ENCODE measurements around the gene ZBTB7A.

DNA sequence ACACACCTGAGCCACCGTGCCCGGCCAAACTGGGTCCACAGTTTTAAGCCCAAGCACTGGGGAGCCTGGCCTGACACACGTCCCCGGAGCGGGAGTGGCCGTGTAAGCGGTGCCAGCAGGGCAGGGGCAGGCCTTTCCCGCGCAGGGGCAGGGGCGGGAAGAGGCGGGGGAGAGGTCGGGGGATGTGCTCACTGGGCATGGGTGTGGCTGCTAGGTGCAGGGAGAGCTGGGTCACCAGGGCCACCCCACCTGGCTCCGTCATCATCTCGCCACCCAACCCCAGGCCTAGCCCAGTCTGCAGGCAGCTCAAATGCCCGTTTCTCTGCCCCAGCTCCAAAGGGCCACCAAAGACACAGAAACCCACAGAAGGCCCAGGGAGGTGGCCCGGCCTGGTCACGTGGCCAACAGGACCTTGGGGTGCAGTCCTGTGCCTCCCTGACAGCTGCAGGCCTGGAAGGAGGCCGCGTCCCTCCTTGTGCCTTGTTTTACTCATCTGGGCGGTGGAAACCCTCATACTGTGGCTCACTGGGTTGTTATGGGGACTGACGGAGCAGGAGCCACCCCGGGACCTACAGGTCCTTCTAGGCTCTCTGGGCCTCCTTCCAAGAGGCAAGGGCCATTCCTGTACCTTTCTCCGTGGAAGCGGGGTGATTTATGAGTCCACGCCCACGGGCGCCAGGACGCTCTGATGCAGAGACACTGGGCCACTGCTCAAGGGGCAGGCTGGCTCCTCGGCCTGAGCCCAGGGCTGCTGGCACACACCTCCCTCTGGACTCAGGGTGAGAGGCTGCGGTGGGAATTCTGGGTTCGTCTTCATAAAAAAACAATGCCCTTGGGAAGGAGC, 29.6 kb upstream of the ZBTB7A start:
- TF ChIP-seq, protein P1, sequence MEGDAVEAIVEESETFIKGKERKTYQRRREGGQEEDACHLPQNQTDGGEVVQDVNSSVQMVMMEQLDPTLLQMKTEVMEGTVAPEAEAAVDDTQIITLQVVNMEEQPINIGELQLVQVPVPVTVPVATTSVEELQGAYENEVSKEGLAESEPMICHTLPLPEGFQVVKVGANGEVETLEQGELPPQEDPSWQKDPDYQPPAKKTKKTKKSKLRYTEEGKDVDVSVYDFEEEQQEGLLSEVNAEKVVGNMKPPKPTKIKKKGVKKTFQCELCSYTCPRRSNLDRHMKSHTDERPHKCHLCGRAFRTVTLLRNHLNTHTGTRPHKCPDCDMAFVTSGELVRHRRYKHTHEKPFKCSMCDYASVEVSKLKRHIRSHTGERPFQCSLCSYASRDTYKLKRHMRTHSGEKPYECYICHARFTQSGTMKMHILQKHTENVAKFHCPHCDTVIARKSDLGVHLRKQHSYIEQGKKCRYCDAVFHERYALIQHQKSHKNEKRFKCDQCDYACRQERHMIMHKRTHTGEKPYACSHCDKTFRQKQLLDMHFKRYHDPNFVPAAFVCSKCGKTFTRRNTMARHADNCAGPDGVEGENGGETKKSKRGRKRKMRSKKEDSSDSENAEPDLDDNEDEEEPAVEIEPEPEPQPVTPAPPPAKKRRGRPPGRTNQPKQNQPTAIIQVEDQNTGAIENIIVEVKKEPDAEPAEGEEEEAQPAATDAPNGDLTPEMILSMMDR (IDR thresholded peaks at IDR 0.05; ENCODE audit: borderline replicate concordance, extremely low read depth, low read length, poor library complexity, severe bottlenecking) = no peak
- TF ChIP-seq EZH2 (IDR thresholded peaks at IDR 0.05; ENCODE audit: borderline replicate concordance, low read depth, low read length, severe bottlenecking) = no peak

Data from DND-41 (cell line).